ENCODE results near the gene DUOX1. TPM values are rescaled to one million over a fixed set of nuclear protein-coding genes. Genes with fewer than 3 reads are reported as not detected.

The DUOX1 gene
- total and polyA plus RNA-seq, 7 donors: 0.03 to 0.94 (median 0.46) TPM

DNA sequence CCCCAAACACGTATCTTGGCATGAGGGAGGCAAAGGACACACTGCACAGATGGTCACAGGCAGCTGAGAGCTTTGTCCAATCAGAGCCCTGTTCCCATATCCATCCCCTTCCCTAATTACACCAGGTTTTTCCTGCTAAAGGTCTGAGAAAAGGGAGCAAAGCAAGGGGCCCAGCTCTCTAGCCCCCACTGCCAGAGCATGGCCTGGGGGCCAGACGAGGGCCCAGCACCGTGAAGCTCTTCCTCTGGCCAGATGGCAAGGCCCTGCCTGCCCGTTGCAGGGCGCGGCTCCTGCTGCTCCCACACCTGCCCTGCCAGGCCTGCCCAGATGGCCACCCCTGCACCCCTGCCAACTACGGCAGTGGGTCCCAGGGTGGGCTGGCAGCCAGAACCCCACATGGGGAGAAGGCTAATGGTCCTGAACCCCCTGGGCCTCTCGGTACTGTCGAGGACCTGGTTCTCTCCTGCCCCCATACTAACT, 54.8 kb downstream of the DUOX1 start:
- H3K27ac ChIP-seq: no peak overlapping the region
- TF ChIP-seq, protein P1, sequence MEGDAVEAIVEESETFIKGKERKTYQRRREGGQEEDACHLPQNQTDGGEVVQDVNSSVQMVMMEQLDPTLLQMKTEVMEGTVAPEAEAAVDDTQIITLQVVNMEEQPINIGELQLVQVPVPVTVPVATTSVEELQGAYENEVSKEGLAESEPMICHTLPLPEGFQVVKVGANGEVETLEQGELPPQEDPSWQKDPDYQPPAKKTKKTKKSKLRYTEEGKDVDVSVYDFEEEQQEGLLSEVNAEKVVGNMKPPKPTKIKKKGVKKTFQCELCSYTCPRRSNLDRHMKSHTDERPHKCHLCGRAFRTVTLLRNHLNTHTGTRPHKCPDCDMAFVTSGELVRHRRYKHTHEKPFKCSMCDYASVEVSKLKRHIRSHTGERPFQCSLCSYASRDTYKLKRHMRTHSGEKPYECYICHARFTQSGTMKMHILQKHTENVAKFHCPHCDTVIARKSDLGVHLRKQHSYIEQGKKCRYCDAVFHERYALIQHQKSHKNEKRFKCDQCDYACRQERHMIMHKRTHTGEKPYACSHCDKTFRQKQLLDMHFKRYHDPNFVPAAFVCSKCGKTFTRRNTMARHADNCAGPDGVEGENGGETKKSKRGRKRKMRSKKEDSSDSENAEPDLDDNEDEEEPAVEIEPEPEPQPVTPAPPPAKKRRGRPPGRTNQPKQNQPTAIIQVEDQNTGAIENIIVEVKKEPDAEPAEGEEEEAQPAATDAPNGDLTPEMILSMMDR (IDR thresholded peaks at IDR 0.05): no peak
- 67 to 77% (median 72%) methylated on average over 9 of the region's 9 CpGs for WGBS, 3 donors
- peaks cover 0 to under 1% (median 0%) of the 10 kb centered on the region in 3 donors for H3K27me3 ChIP-seq (ENCODE audit: insufficient read depth in 3 of 3, low read length in 2 of 3)
- DNase-seq (no peak), ATAC-seq (no peak)
- intact Hi-C loops (cut with DNase I): no loop called here
- H3K4me1 ChIP-seq: peaks cover 15% of the 10 kb centered on the region
- no peaks in the 10 kb centered on the region for H3K9me3 ChIP-seq
- H3K4me3 ChIP-seq: no peak overlapping the region
- H3K36me3 ChIP-seq (ENCODE audit: insufficient read depth in 1 of 2, low read depth in 1 of 2): no peaks in the 10 kb centered on the region

GRCh38 chr15:45185069-45185779, 55.4 kb downstream of the DUOX1 start:
- ATAC-seq (no peak), DNase-seq (no peak)
- Histone ChIP-seq H3K9me3 (no peaks in the 10 kb centered on the region), H3K36me3 (ENCODE audit: insufficient read depth in 1 of 2, low read depth in 1 of 2) (no peaks in the 10 kb centered on the region), H3K27ac (no peak overlapping the region), H3K4me1 (peaks cover 15% of the 10 kb centered on the region), H3K27me3 (ENCODE audit: insufficient read depth in 3 of 3, low read length in 2 of 3) (peaks cover 0 to 3% (median 0%) of the 10 kb centered on the region in 3 donors), H3K4me3 (no peak overlapping the region)
- intact Hi-C loops (cut with DNase I): no loop called here
- TF ChIP-seq, protein P1 (IDR thresholded peaks at IDR 0.05): no peak
- 85 to 100% (median 90%) methylated on average over 3 of the region's 3 CpGs for WGBS, 3 donors

- DNase-seq: no peak
- peaks cover 15% of the 10 kb centered on the region for H3K4me1 ChIP-seq
- 57 to 71% (median 65%) methylated on average over 8 of the region's 8 CpGs for WGBS, 3 donors
- H3K4me3 ChIP-seq: peak overlapping the region; percentile 80
- H3K36me3 ChIP-seq (ENCODE audit: insufficient read depth in 1 of 2, low read depth in 1 of 2): no peaks in the 10 kb centered on the region
- H3K27ac ChIP-seq: peak overlapping the region; percentile 32
- TF ChIP-seq, protein P1 (IDR thresholded peaks at IDR 0.05): no peak
- H3K9me3 ChIP-seq: no peaks in the 10 kb centered on the region
- intact Hi-C loops (cut with DNase I): no loop called here
- peak in 1 of 4 donors; percentile 17 for ATAC-seq
- peaks cover 0 to 3% (median 0%) of the 10 kb centered on the region in 3 donors for H3K27me3 ChIP-seq (ENCODE audit: insufficient read depth in 3 of 3, low read length in 2 of 3)
These were observed 56.3 kb downstream of the DUOX1 start for GRCh38 chr15:45185903-45186770.

DNA sequence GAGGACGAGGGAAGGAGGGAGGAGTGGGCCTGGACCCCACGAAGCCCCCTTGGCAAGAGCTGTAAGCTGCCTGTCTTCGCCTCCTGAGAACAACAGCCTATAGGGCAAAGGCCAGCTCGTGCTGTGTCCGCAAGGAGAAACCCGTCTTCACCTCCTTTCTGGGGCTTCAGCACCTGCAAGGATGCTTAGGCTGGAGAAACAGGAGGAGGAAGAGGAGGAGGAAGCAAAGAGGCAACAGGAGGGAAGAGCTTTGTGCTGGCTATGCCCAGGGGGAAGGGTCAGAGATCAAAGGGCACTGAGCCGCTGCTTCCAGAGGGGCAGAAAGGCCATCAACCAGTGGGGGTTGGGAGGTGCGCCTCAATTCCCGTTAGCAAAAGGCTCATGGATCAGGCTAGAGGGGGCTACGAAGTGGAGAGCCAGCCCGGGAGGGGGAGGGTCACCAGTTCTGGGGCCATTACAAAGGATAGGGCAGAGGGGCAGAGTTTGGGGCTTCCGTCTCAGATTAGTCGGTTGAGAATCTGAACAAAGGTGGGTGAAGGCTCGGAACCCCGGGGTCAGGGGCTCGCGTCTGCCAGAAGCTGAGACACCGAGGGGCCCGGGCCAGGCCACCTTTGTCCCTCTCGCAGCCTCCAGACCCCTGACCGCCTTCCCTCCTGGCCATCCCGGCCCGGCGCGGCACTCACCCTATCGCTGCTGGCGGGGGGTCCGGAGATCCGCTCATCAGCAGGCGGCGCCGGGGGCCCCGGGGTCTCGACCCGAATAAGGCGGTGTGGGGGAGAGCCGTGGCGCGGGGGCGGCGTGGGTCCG, 57.2 kb downstream of the DUOX1 start:
- WGBS, 3 donors: 25 to 37% (median 33%) methylated on average over 27 to 42 of the region's 42 CpGs
- TF ChIP-seq, protein P1 (IDR thresholded peaks at IDR 0.05): no peak
- H3K9me3 ChIP-seq: no peaks in the 10 kb centered on the region
- intact Hi-C loops (cut with DNase I): no loop called here
- peaks cover 15% of the 10 kb centered on the region for H3K4me1 ChIP-seq
- no peaks in the 10 kb centered on the region for H3K36me3 ChIP-seq (ENCODE audit: insufficient read depth in 1 of 2, low read depth in 1 of 2)
- no peak for DNase-seq
- H3K4me3 ChIP-seq: peak overlapping the region; percentile 80
- peak in 1 of 4 donors; percentile 22 for ATAC-seq
- peaks cover 0 to 3% (median 0%) of the 10 kb centered on the region in 3 donors for H3K27me3 ChIP-seq (ENCODE audit: insufficient read depth in 3 of 3, low read length in 2 of 3)
- H3K27ac ChIP-seq: peak overlapping the region; percentile 32
